Measurements from ENCODE around the gene DCHS2.

Gene DCHS2

GRCh38 chr4:154186035-154186434, 305.6 kb downstream of the DCHS2 start:
- no peak overlapping the region for H3K4me3 ChIP-seq (ENCODE audit: low read length)
- DNase-seq (ENCODE audit: low read depth, low spot score): no peak

GRCh38 chr4:154184238-154184637, 307.4 kb downstream of the DCHS2 start:
- no peak for DNase-seq (ENCODE audit: low read depth, low spot score)
- H3K4me3 ChIP-seq (ENCODE audit: low read length): no peak overlapping the region

- H3K4me3 ChIP-seq (ENCODE audit: low read length): no peak overlapping the region
- DNase-seq (ENCODE audit: low read depth, low spot score): no peak
These were observed 308.3 kb downstream of the DCHS2 start for GRCh38 chr4:154183264-154183663.

Measured in Jurkat, Clone E6-1 (cell line).